ENCODE results near the gene VAV1. TPM values are rescaled to one million over a fixed set of nuclear protein-coding genes. Genes with fewer than 3 reads are reported as not detected.

Gene VAV1
- total RNA-seq, 2 donors from 2014 or later = 7.6 to 12.2 TPM

DNA sequence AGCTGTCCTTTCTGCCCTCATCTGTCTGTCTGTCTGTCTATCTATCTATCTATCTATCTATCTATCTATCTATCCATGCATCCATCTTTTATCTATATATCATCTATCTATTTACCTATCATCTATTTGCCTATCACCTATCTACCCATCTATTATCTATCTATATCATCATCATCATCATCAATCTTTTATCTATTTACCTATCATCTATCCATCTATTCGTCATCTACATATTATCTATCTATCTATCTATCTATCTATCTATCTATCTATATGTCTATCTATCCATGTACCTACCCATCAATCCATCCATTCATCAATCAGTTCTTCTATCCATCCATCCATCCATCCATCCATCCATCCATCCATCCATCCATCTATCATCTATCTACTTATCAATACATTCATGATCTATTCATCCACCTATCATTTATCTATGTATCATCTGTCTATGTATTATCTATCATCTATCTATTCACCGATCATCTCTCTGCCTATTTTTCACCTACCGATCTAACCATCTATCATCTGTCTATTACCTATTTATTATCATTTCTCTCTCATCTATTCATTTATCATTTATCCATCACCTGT lies 65.7 kb downstream of the VAV1 start:
- Histone ChIP-seq H3K4me3 (no peak overlapping the region), H3K27me3 (replicated peaks; ENCODE audit: insufficient read depth) (no peaks in the 10 kb centered on the region), H3K27ac (no peak overlapping the region), H3K4me1 (ENCODE audit: control insufficient read depth in 1 of 2, low read depth in 2 of 2) (no peaks in the 10 kb centered on the region), H3K9me3 (no peaks in the 10 kb centered on the region), H3K36me3 (no peaks in the 10 kb centered on the region)
- TF ChIP-seq, protein P1, sequence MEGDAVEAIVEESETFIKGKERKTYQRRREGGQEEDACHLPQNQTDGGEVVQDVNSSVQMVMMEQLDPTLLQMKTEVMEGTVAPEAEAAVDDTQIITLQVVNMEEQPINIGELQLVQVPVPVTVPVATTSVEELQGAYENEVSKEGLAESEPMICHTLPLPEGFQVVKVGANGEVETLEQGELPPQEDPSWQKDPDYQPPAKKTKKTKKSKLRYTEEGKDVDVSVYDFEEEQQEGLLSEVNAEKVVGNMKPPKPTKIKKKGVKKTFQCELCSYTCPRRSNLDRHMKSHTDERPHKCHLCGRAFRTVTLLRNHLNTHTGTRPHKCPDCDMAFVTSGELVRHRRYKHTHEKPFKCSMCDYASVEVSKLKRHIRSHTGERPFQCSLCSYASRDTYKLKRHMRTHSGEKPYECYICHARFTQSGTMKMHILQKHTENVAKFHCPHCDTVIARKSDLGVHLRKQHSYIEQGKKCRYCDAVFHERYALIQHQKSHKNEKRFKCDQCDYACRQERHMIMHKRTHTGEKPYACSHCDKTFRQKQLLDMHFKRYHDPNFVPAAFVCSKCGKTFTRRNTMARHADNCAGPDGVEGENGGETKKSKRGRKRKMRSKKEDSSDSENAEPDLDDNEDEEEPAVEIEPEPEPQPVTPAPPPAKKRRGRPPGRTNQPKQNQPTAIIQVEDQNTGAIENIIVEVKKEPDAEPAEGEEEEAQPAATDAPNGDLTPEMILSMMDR (IDR thresholded peaks at IDR 0.05) = no peak
- DNase-seq (ENCODE audit: low spot score) = no peak
- no peak for ATAC-seq (ENCODE audit: insufficient number of reproducible peaks, low FRiP score, low read depth)

DNA sequence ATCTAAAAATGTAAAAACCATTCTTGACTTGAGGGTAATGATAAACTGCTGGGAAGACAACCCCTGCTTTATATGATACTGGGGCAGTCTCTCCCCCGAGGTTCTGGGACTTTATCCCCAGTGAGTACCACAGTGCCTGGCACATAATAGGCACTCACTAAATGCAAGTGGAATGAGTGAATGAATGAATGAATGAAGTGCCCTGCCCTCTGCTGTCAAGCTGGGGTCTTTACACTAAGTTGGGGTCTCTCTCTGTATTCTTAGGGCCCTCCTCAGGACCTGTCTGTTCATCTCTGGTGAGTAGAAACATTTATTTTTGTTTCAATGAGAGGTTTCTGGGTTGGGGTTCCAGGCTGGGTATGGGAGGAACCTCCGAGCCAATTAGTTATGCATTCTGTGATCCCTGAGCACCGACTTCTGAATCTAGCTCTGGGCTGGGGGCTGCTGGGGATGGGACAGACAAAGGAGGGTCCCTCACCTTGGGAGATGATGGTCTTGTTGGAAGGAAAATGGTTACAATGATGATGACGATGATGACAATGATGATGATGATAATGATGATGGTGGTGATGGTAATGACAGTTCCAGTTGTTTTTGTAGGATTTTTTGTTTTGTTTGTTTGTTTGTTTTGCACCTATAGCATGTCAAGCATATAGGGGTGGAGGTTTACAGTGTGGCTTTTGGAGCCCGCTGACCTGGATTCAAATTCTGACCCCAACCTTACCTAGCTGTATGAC lies 70.5 kb downstream of the VAV1 start:
- DNase-seq (ENCODE audit: low spot score) = no peak
- Histone ChIP-seq H3K36me3 (no peaks in the 10 kb centered on the region), H3K27me3 (replicated peaks; ENCODE audit: insufficient read depth) (no peaks in the 10 kb centered on the region), H3K4me3 (no peak overlapping the region), H3K9me3 (no peaks in the 10 kb centered on the region), H3K27ac (no peak overlapping the region), H3K4me1 (ENCODE audit: control insufficient read depth in 1 of 2, low read depth in 2 of 2) (no peaks in the 10 kb centered on the region)
- ATAC-seq (ENCODE audit: insufficient number of reproducible peaks, low FRiP score, low read depth) = no peak
- TF ChIP-seq, protein P1 (IDR thresholded peaks at IDR 0.05) = no peak

DNA sequence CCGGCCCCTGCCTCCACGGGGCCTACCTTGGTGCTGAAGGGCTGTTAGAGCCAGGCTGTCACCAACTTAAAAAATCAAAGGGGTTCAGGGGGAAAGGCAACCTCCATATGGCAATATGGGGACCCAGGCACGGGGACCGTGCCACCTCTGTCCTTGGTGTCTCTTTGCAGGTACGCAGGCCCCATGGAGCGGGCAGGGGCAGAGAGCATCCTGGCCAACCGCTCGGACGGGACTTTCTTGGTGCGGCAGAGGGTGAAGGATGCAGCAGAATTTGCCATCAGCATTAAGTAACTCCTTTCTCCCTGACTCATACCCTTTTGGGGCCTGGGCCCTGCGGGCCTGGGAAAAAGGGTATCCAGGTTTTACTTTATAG lies 75.3 kb downstream of the VAV1 start:
- Histone ChIP-seq H3K27me3 (replicated peaks; ENCODE audit: insufficient read depth) (no peaks in the 10 kb centered on the region), H3K4me1 (ENCODE audit: control insufficient read depth in 1 of 2, low read depth in 2 of 2) (no peaks in the 10 kb centered on the region), H3K36me3 (no peaks in the 10 kb centered on the region), H3K27ac (no peak overlapping the region), H3K4me3 (no peak overlapping the region), H3K9me3 (no peaks in the 10 kb centered on the region)
- TF ChIP-seq, protein P1 (IDR thresholded peaks at IDR 0.05) = no peak
- no peak for DNase-seq (ENCODE audit: low spot score)
- no peak for ATAC-seq (ENCODE audit: insufficient number of reproducible peaks, low FRiP score, low read depth)

DNA sequence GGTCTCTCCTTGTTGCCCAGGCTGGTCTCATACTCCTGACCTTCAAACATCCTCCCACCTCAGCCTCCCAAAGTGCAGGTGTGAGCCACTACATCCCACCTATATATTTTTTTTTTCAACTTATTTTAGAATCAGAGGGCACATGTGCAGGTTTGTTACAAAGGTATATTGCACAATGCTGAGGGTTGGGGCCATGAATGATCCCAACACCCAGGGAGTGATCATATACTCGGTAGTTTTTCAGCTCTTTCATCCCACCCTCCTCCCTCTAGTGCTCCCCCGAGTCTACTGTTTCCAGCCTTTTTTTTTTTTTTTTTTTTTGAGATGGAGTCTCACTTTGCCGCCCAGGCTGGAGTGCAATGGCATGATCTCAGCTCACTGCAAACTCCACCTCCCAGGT lies 76.5 kb downstream of the VAV1 start:
- H3K9me3 ChIP-seq = no peaks in the 10 kb centered on the region
- no peaks in the 10 kb centered on the region for H3K27me3 ChIP-seq (replicated peaks; ENCODE audit: insufficient read depth)
- no peak for ATAC-seq (ENCODE audit: insufficient number of reproducible peaks, low FRiP score, low read depth)
- H3K36me3 ChIP-seq = no peaks in the 10 kb centered on the region
- H3K4me3 ChIP-seq = no peak overlapping the region
- DNase-seq (ENCODE audit: low spot score) = no peak
- H3K4me1 ChIP-seq (ENCODE audit: control insufficient read depth in 1 of 2, low read depth in 2 of 2) = no peaks in the 10 kb centered on the region
- H3K27ac ChIP-seq = no peak overlapping the region
- TF ChIP-seq, protein P1 (IDR thresholded peaks at IDR 0.05) = no peak

DNA sequence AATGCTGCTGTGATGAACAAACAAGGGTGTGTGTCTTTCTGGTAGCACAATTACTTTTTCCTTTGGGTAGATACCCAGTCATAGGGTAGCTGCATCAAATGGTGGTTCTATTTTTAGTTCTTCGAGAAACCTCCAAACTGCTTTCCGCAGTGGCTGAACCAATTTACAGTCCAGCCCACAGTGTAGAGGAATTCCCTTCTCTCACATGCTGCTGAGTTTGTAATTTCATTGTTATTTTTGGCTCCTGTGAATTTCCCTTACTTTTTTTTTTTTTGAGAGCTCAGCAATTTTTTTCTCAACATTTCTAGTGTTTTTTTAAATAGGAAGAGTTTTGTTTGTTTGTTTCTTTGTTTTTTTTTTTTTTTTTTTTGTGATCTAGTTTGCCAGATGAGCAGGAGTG lies 77.4 kb downstream of the VAV1 start:
- TF ChIP-seq, protein P1 (IDR thresholded peaks at IDR 0.05) = no peak
- no peak for ATAC-seq (ENCODE audit: insufficient number of reproducible peaks, low FRiP score, low read depth)
- DNase-seq (ENCODE audit: low spot score) = no peak
- H3K9me3 ChIP-seq = no peaks in the 10 kb centered on the region
- H3K36me3 ChIP-seq = no peaks in the 10 kb centered on the region
- H3K27ac ChIP-seq = no peak overlapping the region
- H3K27me3 ChIP-seq (replicated peaks; ENCODE audit: insufficient read depth) = no peaks in the 10 kb centered on the region
- H3K4me3 ChIP-seq = no peak overlapping the region
- H3K4me1 ChIP-seq (ENCODE audit: control insufficient read depth in 1 of 2, low read depth in 2 of 2) = no peaks in the 10 kb centered on the region
